Uterus (tissue), 4 donors: ENCODE results near the gene GPR152. TPM values are rescaled to one million over a fixed set of nuclear protein-coding genes. Genes with fewer than 3 reads are reported as not detected.

Experiments
- DNase-seq, 2 donors: peaks; one replicate each; pipeline ENCODE4 v3.0.0-alpha.2; 2019 to 2020
- H3K27ac ChIP-seq, 2 donors: fragments of 200-600 bp; sonication (generic); 1 replicate in 1 of 2; 2 replicates in 1 of 2; pipeline ENCODE4 v1.5.1; 2016 to 2018
- H3K27me3 ChIP-seq, 2 donors: fragments of 200-600 bp; sonication (generic); one replicate each; pipeline ENCODE4 v1.5.1; 2018 to 2019; ENCODE audit warnings: control low read depth in 1 of 2
- H3K36me3 ChIP-seq, 2 donors: fragments of 200-600 bp; sonication (generic); one replicate each; pipeline ENCODE4 v1.5.1; 2019; ENCODE audit warnings: control low read depth in 1 of 2
- H3K4me1 ChIP-seq, 2 donors: fragments of 200-600 bp; sonication (generic); one replicate each; pipeline ENCODE4 v1.5.1; 2018 to 2019; ENCODE audit warnings: control low read depth in 1 of 2
- H3K4me3 ChIP-seq, 2 donors: fragments of 200-600 bp; sonication (generic); 1 replicate in 1 of 2; 2 replicates in 1 of 2; pipeline ENCODE4 v1.5.1; 2018 to 2019; ENCODE audit warnings: mild to moderate bottlenecking in 1 of 2
- H3K9me3 ChIP-seq, 2 donors: fragments of 200-600 bp; sonication (generic); one replicate each; pipeline ENCODE4 v1.5.1; 2019; ENCODE audit warnings: control low read depth in 1 of 2
- POLR2A ChIP-seq, 2 donors: fragments of 450-650 bp; IDR thresholded peaks; one replicate each; pipeline ENCODE4 v1.6.1; 2016; ENCODE audit warnings: antibody characterized with exemption in 2 of 2, mild to moderate bottlenecking in 1 of 2, moderate library complexity in 1 of 2
- intact Hi-C: fragments of 100-400 bp; cut with DNase I; formaldehyde crosslinking; loops from one replicate; pipeline ENCODE4 v1.15.1; 2023; ENCODE audit warnings: low total_unique reads
- total RNA-seq, 4 donors: library from RNA; depleted of rRNA in 3 of 4; stranded (reverse); fragments of >200 nt in 3 of 4; gene quantifications; one replicate each; pipeline versions ENCODE4 v1.1.0 to v1.2.4, GENCODE V29; 2014 to 2023
- TF ChIP-seq, protein P1 (sequence below), 4 experiments: fragments of 200-600 bp in 2 of 4; fragments of 450-650 bp in 2 of 4; sonication (generic) in 2 of 4; IDR thresholded peaks; one replicate each; pipeline ENCODE4 v1.5.1; 2016 to 2019; ENCODE audit warnings: antibody characterized with exemption in 4 of 4, mild to moderate bottlenecking in 2 of 4, moderate library complexity in 1 of 4
- donor health status: DM: yes; HTN: yes; CAD: no.

The GPR152 gene
- total RNA-seq, 4 donors from 2014 or later, result not detected

DNA sequence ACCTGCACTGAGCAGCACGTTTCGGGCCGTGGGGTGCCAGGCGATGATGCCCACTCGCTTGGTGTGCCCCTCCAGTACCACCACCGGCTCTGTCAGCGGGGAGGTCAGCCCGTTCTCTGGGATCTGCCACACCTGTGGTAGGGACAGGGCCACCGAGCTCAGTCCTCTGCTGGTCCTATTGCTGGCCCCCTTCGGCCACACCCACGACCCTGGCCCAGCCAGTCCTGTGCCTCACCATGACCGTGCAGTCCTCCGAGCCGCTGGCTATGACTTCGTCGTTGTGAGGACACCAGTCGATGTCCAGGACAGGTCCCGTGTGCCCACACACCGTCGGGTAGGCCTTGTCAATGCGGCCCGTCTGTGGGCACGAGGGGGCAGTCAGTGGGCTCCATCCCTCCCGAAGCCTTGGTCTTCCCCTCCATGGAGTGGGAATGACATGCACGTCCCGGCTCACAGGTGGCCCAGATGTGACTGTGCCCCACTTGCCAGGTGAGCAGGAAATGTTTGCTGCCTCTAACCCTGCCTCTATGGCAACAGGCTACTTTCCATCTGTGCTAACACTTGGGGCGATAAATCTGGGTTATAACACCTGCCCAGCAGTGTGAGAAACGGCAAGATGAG lies 10.7 kb downstream of the GPR152 start:
- no peak for TF ChIP-seq POLR2A (IDR thresholded peaks at IDR 0.05)
- TF ChIP-seq, protein P1, sequence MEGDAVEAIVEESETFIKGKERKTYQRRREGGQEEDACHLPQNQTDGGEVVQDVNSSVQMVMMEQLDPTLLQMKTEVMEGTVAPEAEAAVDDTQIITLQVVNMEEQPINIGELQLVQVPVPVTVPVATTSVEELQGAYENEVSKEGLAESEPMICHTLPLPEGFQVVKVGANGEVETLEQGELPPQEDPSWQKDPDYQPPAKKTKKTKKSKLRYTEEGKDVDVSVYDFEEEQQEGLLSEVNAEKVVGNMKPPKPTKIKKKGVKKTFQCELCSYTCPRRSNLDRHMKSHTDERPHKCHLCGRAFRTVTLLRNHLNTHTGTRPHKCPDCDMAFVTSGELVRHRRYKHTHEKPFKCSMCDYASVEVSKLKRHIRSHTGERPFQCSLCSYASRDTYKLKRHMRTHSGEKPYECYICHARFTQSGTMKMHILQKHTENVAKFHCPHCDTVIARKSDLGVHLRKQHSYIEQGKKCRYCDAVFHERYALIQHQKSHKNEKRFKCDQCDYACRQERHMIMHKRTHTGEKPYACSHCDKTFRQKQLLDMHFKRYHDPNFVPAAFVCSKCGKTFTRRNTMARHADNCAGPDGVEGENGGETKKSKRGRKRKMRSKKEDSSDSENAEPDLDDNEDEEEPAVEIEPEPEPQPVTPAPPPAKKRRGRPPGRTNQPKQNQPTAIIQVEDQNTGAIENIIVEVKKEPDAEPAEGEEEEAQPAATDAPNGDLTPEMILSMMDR (IDR thresholded peaks at IDR 0.05), result no peak
- H3K4me1 ChIP-seq, result no peaks in the 10 kb centered on the region
- DNase-seq, result no peak

DNA sequence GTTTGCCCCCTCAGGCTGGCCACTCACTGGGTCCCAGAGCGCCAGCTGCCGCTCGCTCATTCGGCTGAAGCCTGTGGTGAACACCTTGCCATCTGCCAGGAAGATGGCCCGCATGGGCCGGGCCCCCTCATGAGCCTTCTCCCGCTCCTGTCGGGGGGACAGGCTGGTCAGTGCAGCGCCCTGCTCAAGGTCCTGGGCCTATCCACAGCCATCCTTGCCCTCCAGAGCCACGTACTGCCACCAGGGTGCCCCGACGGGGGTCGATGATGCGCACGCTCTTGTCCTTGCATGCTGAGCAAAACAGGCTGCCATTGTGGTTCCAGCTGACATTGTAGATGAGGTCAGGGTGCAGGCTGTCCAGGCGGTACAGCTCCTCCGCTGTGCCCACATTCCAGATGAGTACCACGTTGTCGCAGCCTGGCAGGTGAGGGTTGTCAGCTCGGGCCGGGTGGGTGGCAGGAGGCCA lies 11.4 kb downstream of the GPR152 start:
- Histone ChIP-seq H3K27ac (no peak overlapping the region), H3K4me1 (peaks cover 0 to 3% of the 10 kb centered on the region in 2 donors), H3K36me3 (no peaks in the 10 kb centered on the region), H3K9me3 (no peaks in the 10 kb centered on the region), H3K4me3 (no peak overlapping the region), H3K27me3 (no peaks in the 10 kb centered on the region)
- TF ChIP-seq, protein P1 (IDR thresholded peaks at IDR 0.05), result no peak
- TF ChIP-seq POLR2A (IDR thresholded peaks at IDR 0.05), result no peak
- no peak for DNase-seq
- intact Hi-C loops, result no loop called here

More for the DNA sequence above, 10.7 kb downstream of the GPR152 start:
- Histone ChIP-seq H3K27ac (no peak overlapping the region), H3K9me3 (no peaks in the 10 kb centered on the region), H3K27me3 (no peaks in the 10 kb centered on the region), H3K4me3 (no peak overlapping the region), H3K36me3 (no peaks in the 10 kb centered on the region)
- intact Hi-C loops, result no loop called here

DNA sequence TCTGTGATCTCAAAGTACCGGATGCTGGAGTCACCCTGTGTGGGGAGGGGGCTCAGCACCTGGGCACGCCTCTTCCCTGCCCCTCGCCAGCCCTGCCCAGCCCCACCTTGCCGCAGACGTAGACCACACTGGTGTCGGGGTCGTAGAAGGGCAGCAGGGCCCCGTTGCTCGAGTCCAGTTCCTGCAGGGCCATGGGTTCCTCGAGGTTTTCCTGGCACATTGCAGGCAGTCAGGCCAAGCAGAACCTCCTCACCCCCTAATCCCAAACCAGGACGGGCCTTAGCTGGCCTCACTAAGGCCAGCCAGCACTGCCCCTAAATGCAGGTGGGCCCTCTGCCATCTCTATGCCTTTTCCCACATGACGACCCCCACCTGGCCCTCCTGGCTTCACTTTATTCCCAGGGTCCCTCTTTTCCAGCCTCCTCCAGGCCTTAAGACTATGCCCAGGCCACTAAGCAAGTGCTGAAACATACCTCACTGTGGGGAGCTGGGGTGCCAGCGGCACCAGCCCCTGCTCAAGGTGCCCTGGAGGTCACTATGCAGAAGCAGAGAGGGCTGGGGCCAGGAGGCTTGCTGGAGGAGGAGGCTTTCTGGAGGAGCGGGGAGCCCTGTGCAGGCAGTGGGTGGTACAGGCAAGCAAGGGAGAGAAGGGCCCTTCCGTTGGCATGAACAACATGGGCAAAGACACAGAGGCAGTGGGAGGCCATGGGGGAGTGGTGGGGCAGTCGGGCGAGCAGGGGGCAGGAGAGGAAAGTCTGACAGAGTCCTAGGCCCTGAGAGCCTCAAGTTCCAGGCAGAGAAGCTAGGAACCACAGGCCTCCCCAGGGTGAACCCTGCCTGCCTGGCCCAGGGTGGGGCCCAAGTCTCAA lies 12.1 kb downstream of the GPR152 start:
- Histone ChIP-seq H3K27ac (peak overlapping the region in 1 of 2 donors; percentile 40), H3K27me3 (no peaks in the 10 kb centered on the region), H3K4me1 (peaks cover 0 to 4% of the 10 kb centered on the region in 2 donors), H3K4me3 (no peak overlapping the region), H3K9me3 (no peaks in the 10 kb centered on the region), H3K36me3 (no peaks in the 10 kb centered on the region)
- DNase-seq, result no peak
- intact Hi-C loops, result no loop called here
- TF ChIP-seq POLR2A (IDR thresholded peaks at IDR 0.05), result no peak
- TF ChIP-seq, protein P1 (IDR thresholded peaks at IDR 0.05), result no peak

DNA sequence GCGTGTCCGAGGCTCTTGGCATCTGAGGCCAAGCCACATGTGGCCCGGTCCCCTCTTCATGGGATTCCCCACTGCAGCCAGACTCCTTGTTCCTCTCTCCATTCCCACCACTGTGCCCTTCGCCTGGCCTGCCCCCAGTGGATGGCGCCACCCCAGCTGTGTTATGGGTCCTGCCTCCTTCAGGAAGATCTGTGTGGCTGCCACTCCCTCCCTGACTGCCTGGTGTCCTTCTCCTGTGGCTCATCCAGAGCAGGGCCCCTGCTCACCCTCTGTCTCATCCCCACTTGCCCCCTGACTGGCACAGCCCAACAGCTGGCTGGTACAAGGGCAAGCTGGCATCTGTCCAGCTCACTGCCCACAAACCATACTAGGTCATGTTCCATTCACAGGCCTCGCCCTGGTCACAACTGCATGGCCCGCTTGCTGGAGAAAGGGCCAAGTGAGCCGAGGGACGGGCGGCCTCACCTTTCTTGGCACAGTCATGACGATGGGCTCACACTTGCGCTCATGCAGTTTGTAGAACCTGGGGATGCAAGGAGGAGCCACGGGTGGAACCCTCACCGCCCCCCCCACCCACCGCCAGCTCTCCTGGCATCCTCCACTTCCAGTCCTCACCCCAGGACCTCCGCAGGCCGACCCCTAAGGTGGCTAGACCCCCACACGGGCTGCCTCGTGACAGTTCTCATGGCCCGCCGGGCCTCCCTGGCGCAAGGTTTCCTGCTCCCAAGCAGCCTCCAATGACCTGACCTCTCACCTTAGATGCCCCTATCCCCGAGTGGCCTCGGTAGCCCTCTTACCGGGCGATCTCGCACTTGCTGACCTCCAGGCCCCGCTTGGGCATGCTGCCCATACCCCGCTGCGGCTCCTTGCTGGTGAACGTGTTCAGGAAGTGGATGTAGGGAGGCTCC lies 13.0 kb downstream of the GPR152 start:
- no peak for TF ChIP-seq POLR2A (IDR thresholded peaks at IDR 0.05)
- TF ChIP-seq, protein P1 (IDR thresholded peaks at IDR 0.05), result no peak
- peak in 1 of 2 donors; percentile 62 for DNase-seq
- Histone ChIP-seq H3K27ac (peak overlapping the region in 1 of 2 donors; percentile 40), H3K36me3 (no peaks in the 10 kb centered on the region), H3K27me3 (no peaks in the 10 kb centered on the region), H3K4me1 (peaks cover 0 to 4% of the 10 kb centered on the region in 2 donors), H3K9me3 (no peaks in the 10 kb centered on the region), H3K4me3 (no peak overlapping the region)
- intact Hi-C loops, result no loop called here
